Erythroblast (primary cell): ENCODE data around the gene GJC1.

Experiments used
- GATA1 ChIP-seq: IDR thresholded peaks from 2 replicates; pipeline ENCODE4 v1.6.1; 2011; ENCODE audit warnings: low read depth, mild to moderate bottlenecking, control low read depth, low read length, moderate library complexity
- POLR2A ChIP-seq: IDR thresholded peaks from 2 replicates; pipeline ENCODE4 v1.6.1; 2011; ENCODE audit warnings: mild to moderate bottlenecking, low read length

GRCh38 chr17:44751331-44751730, 78.8 kb downstream of the GJC1 start:
- TF ChIP-seq POLR2A (no peak), GATA1 (no peak)
